Stimulated activated naive CD8-positive, alpha-beta T cell treated with anti-CD3 and anti-CD28 coated beads, Interleukin-15, Interleukin-2, amounts not matched to agents 100 U/mL and 50 U/mL, for 24 hours (primary cell): ENCODE measurements around the gene SV2B.
A peak's percentile ranks its signal among the peaks of the same experiment; 100 is the strongest.
"Not testable (repeated sequence)": the region's sequence is repeated elsewhere in the genome, so short reads cannot be mapped to it uniquely, and the experiment has no call there.

Experiments used
- ATAC-seq: fragments of 150-1000 bp; cut with Tn5 transposase; one replicate; pipeline ENCODE4 v1.10.0; 2021
- DNase-seq: peaks from one replicate; pipeline ENCODE4 v3.0.0; 2021

The SV2B gene, protein sequence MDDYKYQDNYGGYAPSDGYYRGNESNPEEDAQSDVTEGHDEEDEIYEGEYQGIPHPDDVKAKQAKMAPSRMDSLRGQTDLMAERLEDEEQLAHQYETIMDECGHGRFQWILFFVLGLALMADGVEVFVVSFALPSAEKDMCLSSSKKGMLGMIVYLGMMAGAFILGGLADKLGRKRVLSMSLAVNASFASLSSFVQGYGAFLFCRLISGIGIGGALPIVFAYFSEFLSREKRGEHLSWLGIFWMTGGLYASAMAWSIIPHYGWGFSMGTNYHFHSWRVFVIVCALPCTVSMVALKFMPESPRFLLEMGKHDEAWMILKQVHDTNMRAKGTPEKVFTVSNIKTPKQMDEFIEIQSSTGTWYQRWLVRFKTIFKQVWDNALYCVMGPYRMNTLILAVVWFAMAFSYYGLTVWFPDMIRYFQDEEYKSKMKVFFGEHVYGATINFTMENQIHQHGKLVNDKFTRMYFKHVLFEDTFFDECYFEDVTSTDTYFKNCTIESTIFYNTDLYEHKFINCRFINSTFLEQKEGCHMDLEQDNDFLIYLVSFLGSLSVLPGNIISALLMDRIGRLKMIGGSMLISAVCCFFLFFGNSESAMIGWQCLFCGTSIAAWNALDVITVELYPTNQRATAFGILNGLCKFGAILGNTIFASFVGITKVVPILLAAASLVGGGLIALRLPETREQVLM

GRCh38 chr15:91099995-91100813, at the start of gene SV2B:
Gene SV2B (plus strand): TSS chr15:91100257. CDS start chr15:91226264, 126,007 bp downstream.
- peak; percentile 42 for DNase-seq
- ATAC-seq: peak; percentile 42

- ATAC-seq: no peak
Measured at GRCh38 chr15:91051248-91051647, 48.8 kb upstream of the SV2B start.

GRCh38 chr15:91054816-91055215, 45.2 kb upstream of the SV2B start:
- ATAC-seq (no peak), DNase-seq (no peak)

More at GRCh38 chr15:91051248-91051647, 48.8 kb upstream of the SV2B start:
- no peak for DNase-seq

GRCh38 chr15:91055548-91056331, 44.3 kb upstream of the SV2B start:
- ATAC-seq: peak; percentile 57
- DNase-seq: peak; percentile 42

DNA sequence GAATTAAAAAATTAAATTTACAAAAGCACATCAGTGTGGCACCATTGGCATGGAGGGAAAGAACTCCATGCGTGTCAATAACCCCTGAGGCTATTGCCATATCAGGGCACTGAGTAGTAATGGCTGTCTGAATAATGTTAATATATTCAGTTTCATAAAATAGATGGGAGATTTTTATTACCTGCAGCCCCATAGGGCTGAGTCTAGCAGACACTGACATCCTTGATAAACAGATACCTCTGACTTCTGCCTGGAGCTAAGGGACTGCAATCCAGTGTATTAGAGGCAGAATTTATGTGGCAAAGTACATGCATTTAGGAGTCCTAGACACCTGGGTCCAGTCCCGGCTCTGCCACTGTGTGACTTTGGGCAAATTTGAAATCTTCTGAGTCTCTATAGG, 38.8 kb upstream of the SV2B start:
- DNase-seq (no peak), ATAC-seq (no peak)

DNA sequence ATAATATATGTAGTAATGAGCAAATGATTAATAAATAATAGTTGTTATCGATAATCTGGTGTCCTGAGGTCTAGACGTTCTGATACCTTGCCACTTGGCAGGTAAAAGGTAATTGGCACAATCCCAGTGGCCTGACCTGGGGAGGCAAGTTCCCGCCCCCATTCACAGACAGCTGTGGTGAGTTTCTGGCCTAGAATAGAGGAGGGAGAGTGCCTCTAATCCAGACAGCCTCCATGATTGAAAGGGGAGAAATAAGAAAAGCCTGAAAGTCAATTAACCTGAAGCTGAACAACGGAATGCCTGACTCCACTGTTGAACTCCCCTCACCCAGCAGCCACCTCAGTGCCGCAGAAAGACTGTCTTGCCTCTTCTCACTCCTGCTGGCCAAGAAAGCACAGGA, 38.1 kb upstream of the SV2B start:
- DNase-seq (no peak), ATAC-seq (no peak)

GRCh38 chr15:91065505-91065904, 34.6 kb upstream of the SV2B start:
- ATAC-seq (no peak), DNase-seq (no peak)

DNA sequence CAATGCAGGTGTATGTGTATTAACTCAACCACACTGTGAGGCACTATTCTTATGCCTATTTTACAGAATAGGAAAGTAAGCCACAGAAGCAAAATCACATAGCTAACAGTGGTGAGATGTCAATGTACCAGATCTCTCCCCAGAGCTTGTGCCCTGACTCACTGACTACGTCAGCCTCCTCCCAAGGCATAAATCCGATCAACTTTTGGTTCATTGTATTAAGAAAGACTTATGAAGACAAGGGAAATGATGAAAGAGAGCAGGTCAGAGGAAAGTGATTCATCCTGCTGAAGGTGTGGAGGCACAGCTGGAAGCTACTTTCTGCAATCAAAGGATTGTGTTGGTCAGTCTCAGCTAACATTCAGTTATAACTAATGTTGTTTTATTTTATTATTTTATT, 33.0 kb upstream of the SV2B start:
- ATAC-seq: no peak
- DNase-seq: no peak

DNA sequence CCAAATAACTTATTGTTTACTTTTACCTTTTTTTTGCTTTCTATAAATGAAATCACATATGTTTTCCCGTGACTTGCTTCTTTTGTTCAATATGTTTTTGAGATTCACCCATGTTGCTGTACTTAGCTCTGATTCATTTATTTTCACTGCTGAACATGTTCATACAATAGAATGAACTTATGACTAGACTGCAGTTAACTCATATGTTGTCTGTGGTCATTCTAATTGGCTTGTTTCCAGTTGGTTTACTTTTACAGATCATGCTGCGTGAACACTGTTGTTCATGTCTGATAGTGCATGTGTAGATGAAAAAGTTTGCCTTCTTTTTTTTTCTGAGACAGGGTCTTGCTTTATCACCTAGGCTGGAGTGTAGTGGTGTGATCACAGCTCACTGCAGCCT, 31.6 kb upstream of the SV2B start:
- ATAC-seq (no peak), DNase-seq (no peak)

GRCh38 chr15:91068966-91069365, 31.1 kb upstream of the SV2B start:
- DNase-seq (no peak), ATAC-seq (no peak)

DNA sequence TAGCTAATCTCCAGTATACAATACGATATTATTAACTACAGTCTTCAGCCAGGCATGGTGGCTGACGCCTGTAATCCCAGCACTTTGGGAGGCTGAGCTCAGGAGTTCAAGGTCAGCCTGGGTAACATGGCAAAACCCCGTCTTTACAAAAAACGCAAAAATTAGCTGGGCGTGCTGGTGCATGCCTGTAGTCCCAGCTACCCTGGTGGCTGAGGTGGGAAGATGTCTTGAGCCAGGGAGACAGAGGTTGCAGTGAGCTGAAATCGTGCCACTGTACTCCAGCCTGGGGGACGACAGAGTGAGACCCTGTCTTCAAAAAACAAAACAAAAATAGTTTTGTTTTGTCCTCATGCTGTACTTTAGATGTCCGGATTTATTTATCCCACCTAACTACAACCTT, 29.2 kb upstream of the SV2B start:
- no peak for ATAC-seq

DNA sequence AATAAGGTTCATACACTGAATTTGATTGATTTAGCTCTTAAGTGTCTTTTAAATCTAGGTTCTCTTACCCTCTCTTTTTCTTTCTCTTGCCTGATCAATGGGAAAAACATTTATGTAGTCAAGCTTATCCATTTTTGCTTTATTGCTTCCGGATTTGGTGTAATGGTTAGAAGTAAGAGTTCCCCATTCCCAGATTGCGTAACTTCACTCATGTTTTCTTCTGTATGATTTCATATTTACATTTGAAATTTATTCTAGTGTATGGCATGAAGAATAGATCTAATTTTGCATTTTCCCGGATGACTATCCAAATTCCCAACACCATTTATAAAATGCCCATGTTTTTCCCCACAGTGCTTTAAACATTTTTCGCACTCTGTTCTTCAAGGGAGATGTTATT, 27.9 kb upstream of the SV2B start:
- no peak for ATAC-seq

More for the DNA sequence above, 29.2 kb upstream of the SV2B start:
- no peak for DNase-seq

DNA sequence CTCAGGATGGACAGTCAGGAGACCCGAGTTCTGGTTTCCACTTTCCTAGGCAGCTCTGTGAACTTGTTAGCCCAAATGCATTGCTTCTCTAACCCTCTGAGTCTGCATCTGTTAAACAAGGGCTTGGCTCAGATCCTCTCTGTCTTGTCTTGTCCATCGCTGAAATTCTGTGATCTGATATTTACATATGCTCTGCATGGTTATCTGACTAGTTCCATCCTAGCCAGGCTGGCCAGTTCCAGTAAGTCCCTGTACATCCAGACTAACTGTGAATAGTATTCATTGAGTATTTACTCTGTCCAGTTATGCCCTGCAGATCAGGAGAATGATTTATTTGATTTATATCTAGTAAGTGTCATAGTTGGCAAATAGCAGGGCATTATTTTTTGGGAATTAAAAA, 27.0 kb upstream of the SV2B start:
- ATAC-seq: no peak
- no peak for DNase-seq

More for the DNA sequence above, 27.9 kb upstream of the SV2B start:
- DNase-seq: no peak

DNA sequence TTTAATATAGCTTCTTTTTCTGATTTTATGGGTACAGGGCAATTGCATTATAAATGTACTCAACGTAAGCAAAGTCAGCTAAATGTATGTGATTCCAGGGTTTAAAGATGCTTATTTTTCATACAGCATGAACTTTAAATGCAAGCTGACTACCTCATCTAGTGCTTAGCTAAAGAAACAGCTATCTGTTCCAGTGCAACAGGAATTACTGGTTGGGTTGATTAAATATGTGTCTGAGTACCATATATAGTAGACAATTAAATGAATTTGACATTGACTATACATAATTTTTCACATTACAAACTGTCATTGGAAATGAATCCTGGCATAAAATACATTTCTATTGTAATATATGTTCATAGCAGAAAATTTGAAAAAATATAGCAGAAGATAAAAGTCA, 26.3 kb upstream of the SV2B start:
- ATAC-seq: no peak
- DNase-seq: no peak

DNA sequence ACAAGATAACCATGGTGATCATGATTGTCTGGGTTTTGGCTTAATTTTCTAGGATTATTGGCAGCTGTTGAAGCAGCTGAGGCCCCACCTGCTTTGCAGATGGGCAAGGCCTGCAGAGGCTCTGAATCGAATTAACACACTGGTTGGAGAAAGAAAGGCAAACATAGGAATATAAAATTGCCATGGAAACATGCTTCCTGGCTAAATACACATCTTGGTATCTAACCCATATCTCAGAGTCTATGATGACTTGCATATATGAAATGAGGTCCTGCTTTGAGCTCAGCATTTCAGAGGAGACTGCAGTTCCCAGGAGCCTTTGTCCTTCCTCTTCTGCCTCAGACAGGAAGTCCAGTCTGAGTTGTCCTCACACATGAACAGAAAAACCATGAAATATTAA, 24.3 kb upstream of the SV2B start:
- ATAC-seq (no peak), DNase-seq (no peak)

DNA sequence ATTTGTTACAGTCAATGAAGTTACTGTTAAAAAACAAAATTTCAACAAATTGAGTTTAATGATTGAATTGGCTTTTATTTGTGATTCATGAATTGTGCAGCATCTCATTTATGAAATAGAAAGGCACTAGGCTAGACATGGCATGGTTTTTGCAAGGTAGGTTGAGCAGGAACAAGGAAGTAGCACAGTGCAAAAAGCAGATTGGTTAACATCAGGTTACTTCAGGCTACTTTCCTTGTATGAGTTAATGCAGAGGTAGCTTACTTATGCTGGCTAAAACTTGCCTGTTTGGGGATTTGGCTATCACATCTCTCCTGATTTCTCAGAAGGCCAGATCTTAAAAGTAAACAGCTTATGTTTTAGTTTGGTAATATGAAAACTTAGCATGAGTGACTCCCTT, 23.0 kb upstream of the SV2B start:
- DNase-seq (no peak), ATAC-seq (no peak)

- ATAC-seq, DNase-seq: not testable (repeated sequence)
Measured at GRCh38 chr15:91093866-91094265, 6.2 kb upstream of the SV2B start.

- ATAC-seq (no peak), DNase-seq (no peak)
Measured at GRCh38 chr15:91098451-91098850, 1.6 kb upstream of the SV2B start.

GRCh38 chr15:91099616-91099994, 452 bp upstream of the SV2B start:
- peak; percentile 60 for DNase-seq

DNA sequence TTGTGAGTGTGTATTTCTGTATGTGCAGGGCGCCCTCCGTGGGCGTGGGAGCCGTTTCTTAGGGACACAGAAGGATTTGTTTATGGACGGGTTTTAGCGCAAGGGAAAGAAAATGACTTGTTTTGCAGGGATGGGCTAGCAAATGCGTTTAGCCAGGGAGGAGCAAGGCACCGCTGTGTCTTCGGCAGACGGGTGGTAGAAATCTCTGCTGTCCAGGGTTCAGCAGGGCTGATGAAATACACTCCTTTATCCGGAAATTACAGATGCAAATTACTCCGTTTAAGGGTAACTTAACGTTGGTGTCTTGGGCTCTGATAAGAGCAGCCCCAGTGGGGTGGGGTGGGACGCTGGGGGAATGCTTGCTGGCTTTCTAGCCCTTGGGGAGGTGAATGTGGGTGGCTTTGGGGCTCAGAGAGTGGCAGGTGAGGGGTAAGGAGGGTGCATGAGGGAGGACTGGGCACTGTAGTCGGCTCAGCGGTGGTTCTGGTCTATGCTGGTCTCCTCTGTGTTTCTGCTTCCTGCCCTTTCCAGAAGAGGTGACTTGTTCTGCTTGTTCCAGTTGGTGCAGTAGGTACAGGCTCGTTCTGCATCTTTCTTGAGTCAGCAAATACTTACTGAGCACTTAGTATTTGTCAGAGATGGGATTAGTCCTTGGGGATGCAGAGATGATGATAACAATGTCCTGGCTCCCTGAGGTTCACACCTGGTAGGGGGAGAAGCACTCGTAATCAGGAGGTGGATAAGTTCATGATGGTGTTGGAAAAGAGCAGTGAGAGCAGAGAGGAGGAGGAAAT, 954 bp downstream of the SV2B start:
- DNase-seq: peak; percentile 4
- peak; percentile 5 for ATAC-seq

More at GRCh38 chr15:91099616-91099994, 452 bp upstream of the SV2B start:
- peak; percentile 58 for ATAC-seq

DNA sequence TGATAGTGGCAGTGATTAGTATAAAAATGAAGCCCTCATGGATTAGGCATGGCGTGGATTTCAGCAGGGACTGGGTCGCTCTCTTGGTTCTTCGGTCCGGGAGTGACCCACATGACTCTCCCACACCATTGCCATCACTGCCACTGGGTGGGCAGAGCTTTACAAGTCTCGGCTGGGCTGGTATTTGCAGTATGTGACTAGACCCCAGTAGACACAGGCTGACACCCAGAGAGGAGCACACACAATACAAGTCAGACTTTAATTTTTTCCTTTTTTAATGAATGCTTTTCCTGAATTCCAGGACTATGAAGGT, 1.5 kb downstream of the SV2B start:
- ATAC-seq (no peak), DNase-seq (no peak)
